ENCODE data around the gene FSTL4. TPM values are rescaled to one million over a fixed set of nuclear protein-coding genes. Genes with fewer than 3 reads are reported as not detected.
"Not testable (repeated sequence)": the region's sequence is repeated elsewhere in the genome, so short reads cannot be mapped to it uniquely, and the experiment has no call there.

Gene FSTL4
- total RNA-seq, 1 donor from 2014 or later: not detected

DNA sequence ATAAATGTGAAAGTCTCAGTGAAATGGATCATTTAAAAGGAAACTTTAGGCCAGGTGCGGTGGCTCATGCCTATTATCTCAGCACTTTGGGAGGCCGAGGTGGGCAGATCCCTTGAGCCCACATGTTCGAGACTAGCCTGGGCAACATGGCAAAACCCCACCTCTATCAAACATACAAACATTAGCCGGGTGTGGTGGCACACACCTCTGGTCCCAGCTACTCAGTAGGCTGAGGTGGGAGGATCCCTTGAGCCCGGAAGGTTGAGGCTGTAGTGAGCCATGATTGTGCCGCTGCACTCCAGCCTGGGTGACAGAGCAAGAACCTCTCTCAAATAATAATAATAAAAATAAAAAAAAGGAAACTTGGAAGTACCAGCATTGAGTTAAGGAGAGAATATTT, 384.4 kb downstream of the FSTL4 start:
- DNase-seq (ENCODE audit: low read depth): no peak

DNA sequence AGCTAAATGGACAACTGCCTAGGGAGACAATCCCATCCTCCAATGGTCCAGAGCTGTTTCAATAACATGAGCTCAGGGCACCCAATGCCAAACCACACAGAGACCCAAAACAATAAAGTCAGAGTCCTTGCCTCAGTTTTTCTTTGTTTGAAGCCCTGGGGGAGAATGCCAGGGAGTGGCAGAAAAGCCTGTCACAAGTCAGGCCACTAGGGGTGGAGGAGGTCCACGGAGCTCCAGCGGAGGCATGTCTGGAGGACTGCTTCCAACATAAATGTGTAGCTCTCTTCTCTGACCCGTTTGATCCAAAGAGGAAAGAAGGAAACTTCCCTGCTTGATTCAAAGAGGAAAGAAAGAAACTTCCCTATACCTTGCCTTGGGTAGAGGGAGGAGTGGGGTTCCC, 385.3 kb downstream of the FSTL4 start:
- no peak for DNase-seq (ENCODE audit: low read depth)

DNA sequence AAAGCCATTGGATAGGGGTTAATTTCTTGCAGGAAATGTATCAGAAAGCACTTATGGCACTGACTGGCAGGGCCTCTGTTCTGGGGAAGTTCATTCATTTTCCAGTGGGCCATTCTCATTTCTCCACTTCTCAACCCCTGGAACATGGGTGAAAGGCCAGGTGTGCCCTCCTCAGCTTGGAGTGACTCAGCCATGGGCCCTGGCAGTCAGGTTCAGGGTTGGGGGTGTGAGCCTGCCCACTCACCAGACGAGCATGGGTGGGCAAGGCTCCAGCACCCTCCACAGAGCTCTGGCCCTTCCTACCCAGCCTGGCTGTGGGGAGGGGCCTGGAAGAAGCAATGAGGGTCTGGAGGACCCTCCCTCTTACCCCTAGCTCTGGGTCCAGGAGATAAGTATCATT, 386.2 kb downstream of the FSTL4 start:
- peak; percentile 2 for DNase-seq (ENCODE audit: low read depth)

DNA sequence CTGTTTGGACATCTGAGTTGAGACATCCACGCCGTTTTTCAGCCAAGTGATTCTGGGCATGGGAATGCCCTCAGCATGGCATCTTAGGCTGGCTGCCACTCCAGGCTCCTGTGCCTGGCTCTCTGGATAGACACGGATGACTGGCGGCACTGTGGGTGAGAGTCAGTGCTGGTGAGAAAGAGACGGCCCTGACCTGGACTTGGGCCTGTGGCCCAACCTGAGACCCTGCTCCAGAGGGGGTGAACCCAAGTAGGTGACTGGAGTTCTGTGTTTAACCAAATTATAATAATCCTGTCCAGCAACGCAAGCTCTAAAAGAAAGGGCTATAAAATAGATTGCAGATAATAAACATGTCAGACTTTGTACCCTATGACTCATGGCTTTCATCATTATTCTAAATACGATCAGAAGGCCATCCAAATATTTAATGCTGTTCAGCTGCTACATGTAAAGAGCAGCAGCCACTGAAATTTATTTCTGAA, 386.6 kb downstream of the FSTL4 start:
- DNase-seq (ENCODE audit: low read depth): peak; percentile 59

DNA sequence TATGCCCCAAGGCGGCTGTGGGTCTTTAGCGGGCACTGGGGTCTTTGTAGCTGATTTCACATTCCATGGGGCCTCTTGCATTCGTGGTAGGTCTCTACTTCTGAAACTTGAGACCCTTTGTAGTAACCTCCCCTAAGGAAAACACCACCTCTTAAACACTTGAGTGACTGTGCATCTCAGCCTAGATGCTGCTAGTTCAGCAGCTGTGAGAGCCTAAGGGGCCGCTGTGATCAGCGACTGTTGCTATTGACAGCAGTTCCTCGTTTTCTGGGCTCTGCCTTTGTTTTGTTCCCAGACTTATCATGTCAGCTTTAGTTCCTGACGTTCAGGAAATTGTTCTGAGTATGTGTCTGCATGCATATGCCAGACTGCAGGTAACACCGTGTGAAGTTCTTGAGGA, 389.4 kb downstream of the FSTL4 start:
- DNase-seq (ENCODE audit: low read depth): no peak

DNA sequence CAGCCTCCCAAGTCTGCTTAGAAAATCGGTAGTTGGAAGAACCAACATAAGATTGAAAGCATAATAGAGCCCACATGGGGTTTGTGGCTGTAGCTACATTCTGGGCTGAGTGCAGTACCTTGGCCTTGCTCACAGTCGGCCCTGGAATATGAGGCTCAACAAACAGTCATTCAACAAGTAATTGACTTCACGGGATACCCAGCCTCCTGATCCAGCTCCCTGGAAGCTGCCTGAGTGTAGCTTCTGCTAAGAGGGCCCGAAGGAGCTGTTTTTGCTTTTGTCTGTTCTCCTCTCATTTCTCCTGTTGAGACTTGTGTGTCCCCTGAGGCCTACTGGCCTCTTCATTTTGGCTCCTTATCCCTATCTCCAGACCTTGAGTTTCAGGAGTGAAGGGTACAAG, 389.8 kb downstream of the FSTL4 start:
- no peak for DNase-seq (ENCODE audit: low read depth)

DNA sequence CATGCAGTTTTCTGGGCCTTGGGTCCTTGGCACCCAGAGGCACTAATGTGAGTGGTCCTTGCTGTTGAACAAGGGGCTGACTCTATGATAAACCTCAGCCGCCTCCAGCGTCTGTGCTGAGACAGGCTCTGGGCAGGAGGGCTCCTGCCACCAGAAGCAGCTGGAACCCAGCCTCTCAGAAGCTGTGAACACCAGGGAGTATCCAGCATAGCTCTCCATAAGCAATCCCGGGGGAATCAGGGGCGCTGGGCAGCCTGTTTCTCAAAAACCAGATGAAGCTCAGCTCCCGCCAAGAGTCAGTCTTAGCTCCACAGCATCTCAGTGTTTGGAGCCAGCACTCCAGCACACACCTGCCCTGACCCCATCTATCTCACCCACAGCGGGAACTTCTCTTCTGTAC, 390.3 kb downstream of the FSTL4 start:
- no peak for DNase-seq (ENCODE audit: low read depth)

DNA sequence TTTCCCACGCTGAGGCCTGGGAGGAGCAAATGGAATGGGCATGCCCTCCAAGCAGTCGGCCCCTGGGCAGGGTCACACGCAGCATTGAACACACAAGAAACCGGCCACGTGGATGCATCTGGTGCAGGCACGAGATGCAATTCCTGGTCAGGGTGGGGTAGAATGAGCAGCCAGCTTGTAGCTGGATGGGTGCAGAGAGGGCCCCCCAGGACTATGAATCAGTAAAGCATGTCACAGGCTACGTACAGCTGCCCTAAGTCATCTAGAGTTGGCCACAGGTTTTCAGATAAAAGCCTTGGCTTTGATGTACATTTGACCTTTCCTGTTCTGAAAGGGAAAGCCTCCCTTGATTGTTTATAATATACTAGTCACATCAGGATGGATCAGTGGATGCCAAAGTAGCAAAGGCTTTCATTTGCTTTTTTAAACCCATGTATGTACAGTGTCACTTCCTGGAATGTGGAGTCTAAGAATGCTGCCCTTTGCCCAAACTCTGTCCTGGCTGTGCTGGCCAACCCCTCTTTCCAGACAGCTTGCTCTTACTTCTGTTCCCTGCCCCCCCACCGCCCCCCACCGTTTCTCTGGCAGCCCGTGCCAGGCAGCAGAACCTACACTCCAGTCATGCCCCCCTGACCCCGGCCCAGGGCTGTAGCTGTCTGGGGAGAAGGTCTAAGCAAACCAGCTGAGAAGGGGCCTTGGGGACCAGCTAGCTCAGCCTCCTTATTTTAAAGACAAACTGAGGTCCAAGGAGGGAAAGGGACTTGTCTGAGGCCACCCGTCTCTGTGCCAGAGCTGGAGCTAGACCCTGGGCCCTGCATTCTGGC, 391.3 kb downstream of the FSTL4 start:
- DNase-seq (ENCODE audit: low read depth): no peak

DNA sequence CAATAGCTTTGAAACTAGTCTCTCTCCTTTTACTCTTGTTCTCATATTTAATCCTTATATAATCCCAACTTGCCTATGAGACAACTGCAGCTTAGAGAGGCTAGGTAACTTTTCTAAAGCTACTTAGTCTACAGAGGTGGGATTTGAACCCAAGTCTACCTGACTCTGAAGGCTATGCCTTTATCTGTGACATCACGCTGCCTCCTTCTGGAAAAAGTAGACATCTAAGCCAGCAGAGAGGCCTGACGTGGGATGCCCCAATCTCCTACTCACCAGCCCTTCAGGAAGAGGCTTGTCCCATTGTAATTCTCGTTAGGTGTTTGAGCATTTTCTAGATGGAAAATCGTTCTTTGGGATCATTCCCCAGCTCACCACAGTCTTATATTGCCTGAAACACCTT, 393.0 kb downstream of the FSTL4 start:
- no peak for DNase-seq (ENCODE audit: low read depth)

DNA sequence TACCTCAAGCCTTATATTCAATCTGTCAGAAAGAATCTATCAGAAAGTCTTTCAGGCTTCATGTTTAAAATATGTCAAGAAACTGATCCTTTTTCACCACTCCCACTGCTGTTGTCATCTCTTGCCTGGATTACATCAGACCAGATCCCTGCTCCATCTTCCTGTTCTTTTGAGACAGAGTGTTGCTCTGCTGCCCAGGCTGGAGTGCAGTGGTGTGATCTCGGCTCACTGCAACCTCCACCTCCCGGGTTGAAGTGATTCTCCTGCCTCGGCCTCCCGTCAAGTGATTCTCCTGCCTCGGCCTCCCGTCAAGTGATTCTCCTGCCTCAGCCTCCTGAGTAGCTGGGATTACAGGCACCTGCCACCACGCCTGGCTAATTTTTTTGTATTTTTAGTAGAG, 396.2 kb downstream of the FSTL4 start:
- not testable (repeated sequence) for DNase-seq (ENCODE audit: low read depth)

DNA sequence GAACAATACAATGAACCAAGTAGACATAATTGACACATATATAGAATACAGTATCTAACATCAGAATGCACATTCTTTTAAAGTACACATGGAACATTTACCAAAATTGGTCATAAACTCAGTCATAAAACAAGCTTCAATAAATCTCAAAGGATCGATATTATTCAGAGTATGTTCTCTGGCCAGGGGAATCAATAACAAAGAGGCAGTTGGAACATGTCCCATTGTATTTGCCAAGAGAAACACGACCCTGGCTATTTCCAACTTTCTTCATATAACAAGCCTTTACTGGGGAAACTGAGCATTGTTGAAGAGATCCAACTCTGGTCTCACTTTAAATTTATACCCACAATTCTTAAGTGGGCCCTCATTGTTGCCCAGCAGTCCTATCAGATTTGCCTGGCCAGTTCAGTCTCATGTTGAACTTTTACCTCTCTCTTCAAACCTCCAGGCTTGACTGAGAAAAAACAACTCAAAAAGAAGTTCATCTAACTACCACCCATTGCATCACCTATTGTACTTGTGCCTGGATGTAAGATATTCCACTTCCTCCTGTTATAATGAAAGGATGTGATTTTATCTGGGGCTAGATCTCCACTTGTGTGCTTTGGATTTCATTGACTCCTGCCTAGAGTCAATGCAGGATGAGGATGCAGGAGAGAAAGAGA, 398.1 kb downstream of the FSTL4 start:
- DNase-seq (ENCODE audit: low read depth): peak; percentile 7

DNA sequence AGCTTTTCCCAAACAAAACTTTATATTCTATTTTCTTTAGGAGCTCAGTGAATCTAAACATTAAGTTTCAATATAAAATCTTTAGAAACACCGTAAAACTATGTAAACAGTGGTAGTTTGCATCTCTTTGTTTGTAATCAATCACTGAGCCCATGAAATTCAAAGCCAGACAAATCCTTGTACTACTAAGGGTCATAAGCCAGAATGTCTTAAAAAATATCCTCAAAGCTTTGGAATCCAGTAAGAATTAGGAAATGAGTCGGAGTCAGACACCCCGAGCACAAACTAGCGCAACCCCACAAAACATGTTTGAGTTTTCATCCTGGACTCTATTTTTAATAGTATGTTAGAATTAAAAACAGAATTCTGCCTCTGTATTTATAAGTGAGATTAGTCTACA, 406.7 kb downstream of the FSTL4 start:
- DNase-seq (ENCODE audit: low read depth): no peak

DNA sequence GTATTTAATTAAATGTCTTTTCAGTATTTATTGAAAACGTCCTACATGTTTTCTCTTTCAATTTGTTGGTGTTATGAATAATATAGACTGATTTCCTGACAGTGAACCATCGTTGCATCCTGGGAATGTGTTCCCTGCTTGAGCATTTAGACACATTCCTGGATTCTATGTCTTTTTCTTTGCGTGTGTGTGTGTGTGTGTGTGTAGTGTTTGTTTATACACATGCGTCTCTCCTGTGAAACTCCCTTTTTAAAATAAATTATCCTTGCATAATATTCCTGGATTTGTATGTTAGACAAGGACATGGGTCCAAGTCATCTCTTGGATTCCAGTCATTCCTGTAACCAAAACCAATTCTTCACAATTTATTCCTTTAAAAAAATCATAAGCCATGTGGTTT, 407.1 kb downstream of the FSTL4 start:
- DNase-seq (ENCODE audit: low read depth): no peak

DNA sequence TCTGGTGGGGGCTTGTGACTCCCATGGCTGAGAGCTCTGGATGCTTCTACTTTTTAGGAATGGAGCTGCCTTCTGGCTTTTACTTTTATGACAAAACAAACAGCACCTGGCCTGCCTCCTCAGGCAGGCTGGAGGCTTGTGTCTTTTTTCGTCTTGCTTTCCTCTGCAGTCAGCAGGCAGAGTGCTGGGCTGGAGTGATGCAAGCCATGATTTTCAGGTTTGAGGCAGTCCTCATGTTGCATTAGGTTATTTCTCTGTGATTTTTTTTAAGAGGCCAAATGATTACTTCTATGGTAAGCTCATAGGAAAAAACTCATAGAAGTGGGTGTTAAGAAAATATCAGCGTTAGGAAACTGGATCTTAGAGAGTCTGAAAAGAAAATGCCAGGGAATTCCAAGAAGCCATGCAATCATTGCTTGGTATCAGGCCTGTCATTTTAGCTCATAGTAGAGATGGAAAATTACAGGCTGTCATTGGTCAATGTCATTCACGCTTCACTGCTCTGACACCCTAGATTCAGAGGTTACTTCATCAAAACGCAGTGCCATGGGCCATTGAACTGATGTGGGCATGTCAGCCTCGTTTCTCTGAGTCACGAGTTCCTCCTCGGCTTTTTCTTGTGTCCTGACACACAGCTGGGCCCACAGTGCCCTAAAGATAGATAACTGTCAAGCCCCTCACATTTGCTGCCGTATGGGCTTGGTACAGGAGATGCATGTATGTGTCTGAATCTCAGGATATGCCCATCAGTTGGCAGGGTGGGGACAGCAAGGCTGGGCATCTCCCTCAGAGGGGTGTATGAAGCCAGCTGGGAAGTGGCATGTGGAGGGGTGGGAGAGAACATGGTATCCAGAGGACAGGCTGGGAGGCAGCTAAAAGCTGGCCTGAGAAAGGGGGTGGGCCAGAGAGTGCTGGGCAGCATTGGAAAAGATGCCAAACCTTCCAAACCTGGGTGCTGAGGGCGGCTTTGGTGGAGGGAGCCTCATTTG, 408.7 kb downstream of the FSTL4 start:
- DNase-seq (ENCODE audit: low read depth): peak; percentile 27

DNA sequence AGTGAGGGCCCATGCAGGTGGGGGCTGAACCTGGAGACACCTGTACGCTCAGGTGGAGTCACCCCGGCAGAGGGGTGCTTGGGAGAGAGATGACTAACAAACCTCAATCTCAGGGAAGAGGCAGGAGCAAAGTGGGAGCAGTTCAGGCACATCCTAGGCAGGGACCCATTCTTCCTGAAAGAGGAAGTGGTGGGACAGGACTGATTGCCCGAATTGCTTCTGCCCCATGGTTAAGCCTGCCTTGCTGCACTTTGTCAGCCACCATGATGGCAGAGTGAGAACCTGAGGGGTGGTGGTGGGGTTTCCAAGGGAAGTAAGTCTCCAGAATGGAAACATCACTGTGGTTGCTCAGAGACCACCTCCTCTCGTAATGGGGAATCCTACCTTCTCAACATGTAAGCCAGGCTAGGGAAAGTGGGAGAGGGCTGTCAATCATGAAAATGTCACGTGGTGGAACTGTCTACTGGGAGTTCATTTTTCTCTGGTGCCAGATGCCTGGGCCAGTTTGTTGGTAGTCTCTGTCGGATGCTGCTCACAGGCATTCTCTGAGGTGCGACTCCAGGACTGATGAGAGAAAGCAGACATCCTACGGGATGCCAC, 410.2 kb downstream of the FSTL4 start:
- DNase-seq (ENCODE audit: low read depth): no peak

DNA sequence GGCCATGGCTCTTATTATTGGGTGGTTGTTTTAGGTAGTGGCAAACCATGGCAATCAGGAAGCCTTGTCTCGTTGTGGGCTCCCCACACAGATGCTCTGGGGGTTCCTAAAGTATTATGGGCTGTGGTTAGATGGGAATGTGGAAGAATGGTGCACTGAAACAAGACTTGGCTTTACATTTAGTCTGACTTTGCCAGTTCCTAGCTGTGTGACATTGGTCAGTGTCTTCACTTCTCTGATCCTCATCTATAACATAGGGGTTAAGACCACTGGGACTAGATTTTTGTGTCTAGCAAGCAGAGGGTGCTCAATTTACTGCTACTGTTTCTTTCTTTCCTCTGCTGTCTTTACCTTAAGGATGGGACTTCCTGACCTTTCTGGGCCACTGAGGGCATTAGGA, 411.0 kb downstream of the FSTL4 start:
- no peak for DNase-seq (ENCODE audit: low read depth)

DNA sequence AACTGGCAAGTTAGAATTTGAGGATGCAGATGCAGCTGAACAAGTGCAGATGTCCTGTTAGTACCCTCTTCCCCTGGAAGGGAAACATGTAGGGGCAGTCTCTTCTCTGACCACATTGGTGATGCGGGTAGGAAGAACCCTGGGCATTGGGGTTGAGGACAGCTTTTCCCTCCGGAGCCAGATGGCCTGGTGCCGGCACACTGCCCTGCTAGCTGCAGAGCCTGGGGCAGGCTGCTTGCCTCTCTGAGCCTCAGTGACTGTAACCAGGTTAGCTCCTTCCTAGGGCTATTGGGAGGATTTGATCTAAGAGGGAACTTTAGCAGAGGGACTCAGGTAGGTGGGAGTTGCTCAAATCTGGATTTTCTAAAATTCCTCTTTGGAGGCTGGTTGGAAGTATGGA, 412.1 kb downstream of the FSTL4 start:
- no peak for DNase-seq (ENCODE audit: low read depth)

DNA sequence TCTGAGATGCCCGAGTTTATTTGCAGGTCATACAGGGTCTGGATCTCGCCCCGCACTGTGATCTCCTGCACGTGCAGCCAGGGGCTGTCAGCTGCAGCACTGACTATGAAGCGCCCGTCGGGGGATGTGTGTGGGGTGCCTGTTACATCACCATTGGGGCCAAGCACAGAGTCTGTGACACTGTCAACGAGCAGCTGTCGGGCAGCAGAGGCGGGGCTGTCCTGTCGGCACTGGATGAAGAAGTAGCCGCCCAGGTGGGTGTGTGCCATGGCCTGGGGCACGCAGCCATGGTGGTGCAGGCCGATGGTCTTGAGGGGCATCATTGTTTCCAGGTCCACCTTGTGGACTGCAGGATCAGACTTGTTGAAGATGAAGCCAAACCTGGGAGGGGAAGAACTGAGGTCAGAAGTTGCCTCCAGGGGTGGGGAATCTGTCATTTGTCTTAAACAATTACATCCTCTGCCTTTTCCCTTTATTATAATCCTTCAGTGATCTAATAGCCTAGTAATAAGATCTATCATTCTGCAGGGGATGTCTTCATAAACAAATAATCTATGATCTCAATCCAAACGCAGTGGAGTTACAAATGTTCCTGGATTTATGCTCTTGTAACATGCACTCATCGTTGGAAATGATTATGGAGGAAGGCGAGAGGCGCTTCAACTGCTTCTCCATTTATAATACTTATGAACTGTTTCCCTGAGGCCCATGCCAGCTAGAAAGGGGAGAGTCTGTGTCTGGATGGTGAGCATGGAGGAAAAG, 412.7 kb downstream of the FSTL4 start:
- no peak for DNase-seq (ENCODE audit: low read depth)

DNA sequence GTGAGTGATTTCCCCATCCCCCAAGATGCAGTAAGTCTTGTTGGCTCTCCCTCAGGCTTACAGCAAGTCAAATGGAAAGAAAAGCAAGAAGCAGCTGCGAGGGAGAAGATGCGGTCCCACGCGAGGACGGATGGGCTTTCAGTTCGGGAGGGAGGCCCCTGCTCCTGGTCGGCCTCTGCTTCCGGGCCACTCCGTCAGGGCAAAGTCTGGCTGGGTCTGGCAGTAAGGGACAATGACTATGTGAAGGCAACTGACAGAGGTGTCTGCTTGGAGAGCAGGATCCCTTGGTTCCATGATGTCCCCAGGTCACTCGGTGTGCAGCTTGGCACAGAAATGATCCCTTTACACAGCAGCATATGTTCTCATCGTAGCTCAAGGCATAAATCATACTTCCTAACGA, 413.8 kb downstream of the FSTL4 start:
- DNase-seq (ENCODE audit: low read depth): no peak

DNA sequence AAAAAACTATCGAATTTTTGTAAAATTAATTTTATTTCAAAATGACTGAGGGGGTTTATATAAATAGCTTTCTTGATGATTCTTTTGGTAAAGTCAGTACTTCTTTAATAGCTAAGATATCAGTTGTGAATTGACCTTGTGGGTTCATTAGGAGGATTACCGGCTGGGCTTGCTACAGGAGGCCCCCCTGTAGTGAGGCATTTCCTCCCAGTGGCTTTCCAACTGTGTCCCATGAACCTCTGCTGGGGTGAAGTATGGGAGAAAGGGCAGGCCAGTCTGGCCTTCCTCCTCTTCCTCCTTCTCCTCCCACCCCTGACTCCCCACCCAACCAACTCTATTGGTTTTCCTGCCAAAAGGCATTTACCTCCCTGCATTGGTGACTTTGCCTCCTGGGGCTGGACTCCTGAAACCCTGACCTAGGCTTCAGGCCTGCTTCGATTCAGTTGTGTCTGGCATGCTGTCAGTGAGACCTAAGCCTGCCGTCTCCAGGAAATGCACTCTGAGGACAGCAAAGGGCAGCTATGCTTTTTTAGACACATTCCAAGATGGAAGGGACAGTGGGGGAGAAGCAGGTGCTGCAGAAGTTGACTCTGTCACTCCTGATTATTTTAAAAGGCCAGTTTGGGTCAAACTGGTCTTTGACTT, 415.8 kb downstream of the FSTL4 start:
- no peak for DNase-seq (ENCODE audit: low read depth)
